ENCODE measurements around the gene NFASC. TPM values are rescaled to one million over a fixed set of nuclear protein-coding genes. Genes with fewer than 3 reads are reported as not detected.

The NFASC gene
- total RNA-seq, 1 experiment from 2014 or later = 3.1 TPM

DNA sequence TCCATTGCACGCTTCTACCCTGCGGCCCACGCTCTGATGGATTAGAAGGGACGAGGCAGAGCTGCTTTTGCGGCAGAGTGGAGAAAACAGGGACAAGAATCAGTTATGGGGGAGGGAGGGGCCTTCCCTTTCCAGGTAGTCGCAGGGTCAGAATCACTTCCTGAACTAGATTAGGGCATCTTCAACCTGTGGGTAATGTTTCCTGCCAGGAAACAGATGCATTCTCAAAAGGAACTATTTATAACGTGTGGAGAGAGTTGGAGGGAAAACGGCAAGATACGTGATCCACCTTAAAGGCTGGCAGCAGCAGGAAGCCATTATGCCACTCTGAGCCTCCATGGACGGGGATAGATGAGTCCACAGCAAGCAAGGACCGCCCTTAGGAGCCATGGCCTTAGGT lies 112.5 kb downstream of the NFASC start:
- DNase-seq (ENCODE audit: low spot score) = no peak

DNA sequence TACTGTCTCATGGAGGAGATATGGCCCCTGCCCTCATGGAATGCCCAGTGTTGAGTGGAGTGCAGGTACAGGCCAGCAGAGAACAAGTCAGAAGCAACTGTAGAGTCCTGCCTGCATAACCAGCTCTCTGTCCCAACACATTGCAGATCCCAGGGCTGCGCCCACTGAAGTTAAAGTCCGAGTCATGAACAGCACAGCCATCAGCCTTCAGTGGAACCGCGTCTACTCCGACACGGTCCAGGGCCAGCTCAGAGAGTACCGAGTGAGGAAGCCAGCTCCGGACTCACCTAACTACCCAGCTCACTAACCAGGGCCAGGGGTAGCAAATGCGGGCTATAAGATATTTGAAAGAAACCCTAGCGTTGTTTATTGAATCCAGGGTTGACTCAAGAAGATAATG lies 113.2 kb downstream of the NFASC start:
- DNase-seq (ENCODE audit: low spot score) = no peak

DNA sequence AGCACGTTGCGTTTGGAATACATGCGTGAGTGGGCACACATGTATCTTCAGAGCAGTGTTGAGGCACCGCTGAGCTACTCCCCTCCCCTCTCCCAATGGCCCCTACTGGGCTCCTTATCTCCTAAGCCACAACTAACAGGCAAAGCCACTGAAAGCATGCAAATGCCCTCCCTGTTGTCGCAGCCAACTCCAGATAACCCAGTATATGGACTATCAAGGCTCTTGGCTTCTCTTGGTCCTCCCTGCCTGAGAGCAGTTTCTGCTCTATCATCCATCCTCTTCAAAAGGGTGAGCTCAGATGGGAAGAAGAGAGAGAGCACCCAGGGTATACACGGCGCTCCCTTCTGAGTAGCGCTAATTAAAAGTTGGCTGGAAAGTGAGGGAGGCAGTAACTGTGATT lies 113.8 kb downstream of the NFASC start:
- no peak for DNase-seq (ENCODE audit: low spot score)

DNA sequence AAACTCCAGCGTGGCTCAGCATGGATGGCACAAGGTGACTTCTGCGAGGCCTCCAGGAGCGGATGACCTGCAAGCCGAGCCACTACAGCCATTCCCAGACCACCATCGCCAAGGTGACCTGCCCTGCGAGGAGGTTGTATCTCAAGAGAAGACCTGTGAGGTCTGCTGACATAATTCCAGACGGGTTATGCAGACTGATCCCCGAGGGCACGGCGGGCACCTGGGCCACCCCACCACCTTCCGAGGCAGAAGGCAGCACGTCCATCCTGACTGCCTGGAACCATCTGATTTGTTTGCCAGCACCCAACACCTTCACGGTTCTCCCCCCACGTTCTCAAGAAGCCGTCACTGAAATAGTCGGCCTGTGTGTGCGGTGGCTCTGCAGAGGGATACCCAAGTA lies 115.5 kb downstream of the NFASC start:
- no peak for DNase-seq (ENCODE audit: low spot score)

DNA sequence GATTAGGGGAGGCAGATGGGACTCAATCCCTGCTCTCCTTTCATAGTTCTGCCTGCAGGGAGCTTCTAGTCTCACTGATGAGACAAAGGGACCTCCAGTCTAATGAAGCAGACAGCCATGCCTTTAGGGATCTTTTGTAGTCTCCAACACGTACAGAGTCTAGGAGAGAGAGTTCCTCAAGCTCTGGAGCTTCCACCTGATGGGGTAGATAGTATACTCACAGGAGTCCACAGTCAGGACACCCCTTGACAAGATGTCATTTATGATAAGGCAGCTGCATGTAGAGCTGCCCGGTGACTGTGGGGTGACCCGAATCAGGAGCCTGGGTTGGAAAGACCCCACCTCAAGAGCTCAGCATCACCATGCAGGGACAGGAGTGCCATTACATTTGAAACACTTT lies 117.0 kb downstream of the NFASC start:
- no peak for DNase-seq (ENCODE audit: low spot score)

DNA sequence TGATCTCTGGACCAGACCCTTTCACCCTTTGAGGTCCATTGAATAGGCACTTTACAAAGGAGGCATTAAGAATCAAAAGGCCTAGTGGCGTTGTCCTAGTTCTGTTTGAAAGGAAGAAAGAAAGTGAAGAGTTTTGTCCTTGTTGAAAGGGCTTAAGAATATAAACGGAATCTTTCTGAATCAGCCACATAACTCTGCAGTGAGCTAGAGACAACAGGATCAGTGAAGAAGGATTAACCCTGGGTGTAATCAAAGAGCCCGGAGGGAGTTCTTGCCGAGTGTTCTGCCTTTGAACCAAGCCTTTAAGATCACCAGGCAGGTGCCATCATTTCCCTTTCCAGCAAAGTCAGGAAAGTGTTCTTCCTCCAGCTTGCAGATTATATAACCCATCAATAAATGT lies 117.5 kb downstream of the NFASC start:
- no peak for DNase-seq (ENCODE audit: low spot score)

DNA sequence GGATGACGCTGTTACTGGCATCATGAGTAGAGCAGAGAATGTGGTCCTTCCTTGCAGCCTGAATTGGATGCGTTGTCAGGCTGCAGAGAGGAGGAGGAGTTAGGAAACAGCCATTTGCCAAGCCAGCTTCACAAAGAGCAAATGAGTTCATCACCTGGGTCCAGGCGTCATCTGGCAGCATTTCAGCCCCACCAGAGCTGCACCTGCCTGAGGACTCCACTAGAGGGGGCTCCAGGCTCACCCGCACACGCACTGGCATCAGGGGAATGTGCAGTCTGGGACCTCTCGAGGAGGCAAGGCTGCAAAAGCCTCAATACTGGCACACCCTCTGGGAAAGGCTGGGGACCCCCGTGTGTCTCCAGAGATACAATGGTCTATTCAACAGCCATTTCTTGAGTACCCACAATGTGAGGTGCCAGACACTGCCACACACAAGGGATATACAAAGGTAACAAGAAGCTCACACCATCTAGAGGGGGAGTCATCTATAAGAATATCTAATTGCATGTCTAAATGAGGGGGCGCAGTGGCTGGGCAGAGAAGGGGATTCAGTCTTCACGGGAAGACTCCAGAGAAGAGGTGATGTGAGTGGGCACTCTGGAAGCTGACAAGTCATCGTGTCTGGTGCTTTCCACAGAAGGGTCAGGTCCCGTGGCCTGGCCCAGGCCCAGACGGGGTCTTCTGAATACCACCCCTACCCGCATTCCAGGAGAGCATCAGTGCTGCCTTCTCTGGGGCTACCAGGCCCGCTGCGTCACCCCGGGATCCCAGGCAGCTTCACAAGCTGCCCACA lies 118.8 kb downstream of the NFASC start:
- peak; percentile 68 for DNase-seq (ENCODE audit: low spot score)

DNA sequence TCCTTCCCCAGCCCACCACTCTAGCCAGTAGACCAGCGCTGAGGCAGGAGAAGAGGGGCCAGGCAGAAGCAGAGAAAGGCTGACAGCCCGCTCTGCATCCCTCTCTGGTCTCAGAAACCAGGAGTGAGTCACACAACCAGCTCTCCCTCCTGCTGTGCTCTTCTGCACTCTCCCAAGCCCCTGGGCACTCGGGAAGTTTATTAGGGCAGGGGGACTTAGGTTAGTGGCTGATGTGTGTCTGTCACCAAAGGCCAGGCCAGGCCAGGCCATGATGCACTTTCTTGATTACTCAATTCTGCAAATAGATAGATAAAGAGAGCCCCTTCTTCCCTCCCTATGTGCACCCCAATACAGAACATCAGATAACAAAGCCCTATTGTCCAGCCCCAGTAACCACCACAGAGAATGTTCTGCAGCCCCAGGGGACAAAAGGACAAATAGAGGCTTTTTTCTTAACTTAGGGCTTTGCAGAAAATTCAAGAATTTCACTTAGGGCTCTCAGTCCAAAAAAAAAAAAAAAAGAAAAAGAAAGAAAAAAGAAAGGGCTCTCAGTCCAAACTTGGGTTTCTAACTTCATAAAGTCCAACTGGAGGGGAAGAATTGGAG lies 119.5 kb downstream of the NFASC start:
- no peak for DNase-seq (ENCODE audit: low spot score)

DNA sequence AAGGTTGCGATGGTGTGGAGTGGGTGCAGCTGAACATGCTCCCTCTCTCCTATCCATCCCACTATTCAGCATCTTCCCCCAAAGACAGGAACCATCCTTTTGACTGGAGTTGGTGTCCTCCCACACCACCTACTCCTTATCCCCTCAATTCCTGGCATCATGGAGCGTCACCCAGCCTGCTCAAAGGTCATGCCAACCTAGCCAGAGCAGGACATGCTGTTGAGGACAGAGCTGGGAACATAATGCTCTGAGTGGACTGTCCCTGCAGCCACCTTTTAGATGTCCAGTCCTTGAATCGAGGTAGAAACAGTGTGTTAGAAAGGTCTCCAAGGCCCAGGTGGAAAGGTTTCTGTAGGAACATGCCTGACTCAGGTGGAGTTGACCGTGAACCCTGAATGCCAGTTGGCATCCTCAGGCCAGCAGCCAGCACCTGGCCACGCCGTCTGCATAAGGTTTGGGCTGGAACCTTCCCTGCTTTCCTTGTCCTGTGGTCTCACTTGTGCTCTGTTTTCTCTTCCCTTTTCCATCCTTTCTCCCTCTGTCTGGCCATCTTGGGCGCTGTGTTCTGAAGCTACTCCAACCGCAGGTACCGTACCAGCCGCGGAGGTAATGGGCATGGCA lies 120.2 kb downstream of the NFASC start:
- DNase-seq (ENCODE audit: low spot score) = no peak

DNA sequence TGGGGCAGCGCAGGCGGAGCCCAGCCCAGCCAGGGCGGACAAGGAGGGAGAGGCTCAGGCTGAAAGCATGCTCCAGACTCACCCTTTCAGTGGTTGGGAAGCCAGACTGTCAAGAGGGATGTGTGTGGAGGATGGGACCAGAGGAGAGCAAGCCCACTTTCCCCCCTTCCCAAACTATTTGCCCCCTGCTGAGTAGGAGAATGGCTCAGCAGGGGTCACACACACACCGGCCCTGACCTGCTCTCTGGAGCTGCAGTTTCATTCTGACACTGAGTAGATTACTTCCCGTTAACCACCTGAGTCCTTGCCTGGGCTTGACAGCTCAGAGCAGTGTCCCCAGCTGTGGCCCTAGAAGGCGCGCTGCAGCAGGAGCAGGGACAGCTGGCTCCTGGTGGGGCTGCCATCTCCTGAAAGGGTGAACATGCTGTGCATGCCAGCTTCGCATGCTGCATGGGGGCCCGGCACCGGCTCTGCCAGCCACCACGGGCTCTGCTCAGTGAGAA lies 120.7 kb downstream of the NFASC start:
- no peak for DNase-seq (ENCODE audit: low spot score)

DNA sequence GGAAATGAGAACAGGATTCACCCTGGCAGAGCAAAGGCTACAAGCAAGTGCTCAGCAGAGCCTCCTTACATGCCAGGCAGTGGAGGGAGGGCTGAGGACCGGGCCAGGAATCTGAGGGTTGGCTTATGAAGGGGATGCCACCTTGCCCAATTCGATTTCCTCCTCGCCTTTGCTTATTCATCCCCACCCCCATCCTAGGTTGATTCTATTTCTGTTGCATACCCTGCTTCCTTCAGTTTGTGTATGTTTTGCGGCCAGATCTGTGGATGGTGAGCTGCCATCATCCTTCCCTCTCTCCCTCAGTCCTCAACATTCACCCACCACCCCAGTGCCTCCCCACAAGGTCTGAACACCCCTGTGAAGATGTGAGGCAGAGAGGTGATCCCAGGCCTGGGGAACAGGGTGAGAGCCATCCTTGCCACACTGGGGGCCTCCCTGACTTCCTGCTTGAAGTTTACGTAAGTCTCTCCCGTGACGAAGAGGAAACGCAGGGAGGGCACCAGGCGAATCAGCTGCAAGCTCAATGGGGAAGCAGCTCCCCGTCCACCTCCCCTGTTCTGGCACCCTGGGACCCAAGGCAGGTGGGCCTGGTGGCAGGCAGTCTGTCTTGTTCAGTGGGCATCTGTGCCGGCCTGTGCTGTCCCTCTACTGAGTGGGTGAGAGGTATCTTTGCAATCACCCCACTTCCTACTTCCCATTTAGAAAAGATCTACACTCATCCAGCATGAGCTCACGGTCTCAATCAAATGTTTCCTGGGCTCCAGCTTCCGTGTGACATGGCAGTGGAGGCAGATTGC lies 121.7 kb downstream of the NFASC start:
- DNase-seq (ENCODE audit: low spot score) = no peak

DNA sequence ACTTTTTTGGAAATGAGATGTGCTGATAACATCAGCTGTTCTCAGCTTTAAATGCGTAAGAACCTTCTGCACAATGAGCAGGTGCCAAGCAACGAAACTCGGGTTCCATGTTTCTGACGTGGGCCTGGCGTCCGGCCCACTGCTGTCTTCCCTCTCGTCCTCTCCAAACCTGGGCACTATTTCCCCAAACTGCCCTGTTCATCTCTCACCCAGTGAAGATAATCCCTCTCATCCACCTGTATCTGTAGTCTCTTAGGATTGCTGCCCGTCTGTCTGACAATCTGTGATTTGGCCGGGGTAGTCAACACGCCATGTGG lies 122.3 kb downstream of the NFASC start:
- no peak for DNase-seq (ENCODE audit: low spot score)

DNA sequence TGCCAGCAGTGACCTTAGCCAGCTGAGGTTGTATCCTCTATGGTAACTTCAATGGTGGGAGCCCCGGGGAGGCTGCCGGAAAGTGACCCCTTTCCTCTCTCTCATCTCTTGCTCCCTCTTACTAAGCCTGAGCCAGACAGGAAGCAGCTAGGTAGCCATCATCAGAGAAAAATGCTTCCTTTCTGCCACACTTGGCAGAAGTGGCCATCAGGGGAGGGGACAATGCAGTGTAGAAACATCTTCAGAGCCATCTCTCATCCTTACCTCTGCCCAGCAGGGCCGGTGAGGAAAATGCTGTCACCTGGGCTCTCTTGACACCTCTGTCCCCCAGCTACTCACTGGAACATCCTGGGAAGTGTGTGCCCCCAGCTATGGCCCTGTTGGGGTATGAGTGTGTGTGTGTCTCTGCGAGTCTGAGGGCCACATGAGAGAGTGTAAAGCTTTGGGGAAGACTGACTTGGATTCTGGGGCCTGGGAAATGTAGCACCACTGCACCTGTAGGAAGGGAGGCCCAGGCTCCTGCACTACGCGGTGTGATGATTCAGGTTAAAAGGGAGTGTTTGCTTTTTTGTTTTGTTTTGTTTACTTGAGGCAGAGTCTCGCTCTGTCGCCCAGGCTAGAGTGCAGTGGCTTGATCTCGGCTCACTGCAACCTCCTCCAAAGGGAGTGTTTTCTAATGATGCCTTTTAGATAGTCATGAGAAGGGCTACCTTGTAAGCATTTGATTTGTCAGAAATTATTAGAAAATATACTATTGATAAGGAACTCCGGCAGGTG lies 123.6 kb downstream of the NFASC start:
- no peak for DNase-seq (ENCODE audit: low spot score)

DNA sequence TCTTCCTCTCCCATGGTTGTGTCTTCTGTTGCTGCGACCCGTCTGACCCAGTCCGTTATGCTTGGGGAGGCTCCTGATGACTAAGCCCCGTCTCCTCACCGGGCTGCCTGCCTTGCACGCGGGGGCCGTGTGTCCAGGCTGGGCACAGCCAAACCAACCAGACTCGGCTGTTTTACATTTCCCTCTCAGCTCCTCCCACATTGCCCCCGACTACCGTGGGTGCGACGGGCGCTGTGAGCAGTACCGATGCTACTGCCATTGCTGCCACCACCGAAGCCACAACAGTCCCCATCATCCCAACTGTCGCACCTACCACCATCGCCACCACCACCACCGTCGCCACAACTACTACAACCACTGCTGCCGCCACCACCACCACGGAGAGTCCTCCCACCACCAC lies 126.3 kb downstream of the NFASC start:
- DNase-seq (ENCODE audit: low spot score) = no peak

DNA sequence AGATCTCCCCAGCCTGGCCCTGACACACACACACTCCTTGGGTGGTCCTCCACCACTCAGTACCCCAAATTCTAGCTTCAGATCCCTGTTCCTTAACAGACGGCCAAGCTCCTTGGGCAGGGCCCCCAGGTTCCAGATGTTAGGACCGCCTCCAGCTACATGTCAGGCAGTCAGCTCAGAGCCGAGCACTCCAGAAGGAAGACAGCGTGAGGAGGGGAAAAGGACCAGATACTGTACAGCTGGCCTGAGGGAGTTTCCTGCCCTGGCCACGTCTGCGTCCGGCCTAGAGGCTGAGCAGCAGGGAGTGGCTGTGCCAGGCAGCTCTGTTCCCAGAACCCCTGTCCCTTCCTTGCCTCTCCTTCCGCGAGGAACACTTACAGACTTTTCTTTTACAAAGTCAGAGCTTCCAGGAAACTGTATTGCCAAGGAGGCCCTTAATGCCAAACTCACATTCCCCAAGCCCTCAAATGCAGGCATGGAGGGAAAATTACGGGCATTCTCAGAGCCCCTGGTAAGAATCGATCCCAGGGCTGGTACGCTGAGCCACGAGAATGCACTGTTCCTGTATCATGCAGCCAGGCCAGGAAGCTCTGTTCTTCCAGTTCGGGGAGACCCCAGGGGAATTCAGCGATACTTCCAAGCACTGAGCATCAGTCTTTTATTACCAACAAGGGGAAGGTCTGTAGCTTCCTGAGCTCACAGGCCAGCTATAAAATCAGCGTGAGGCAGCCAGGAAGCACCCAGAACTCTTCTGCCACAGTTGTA lies 127.1 kb downstream of the NFASC start:
- DNase-seq (ENCODE audit: low spot score) = no peak

DNA sequence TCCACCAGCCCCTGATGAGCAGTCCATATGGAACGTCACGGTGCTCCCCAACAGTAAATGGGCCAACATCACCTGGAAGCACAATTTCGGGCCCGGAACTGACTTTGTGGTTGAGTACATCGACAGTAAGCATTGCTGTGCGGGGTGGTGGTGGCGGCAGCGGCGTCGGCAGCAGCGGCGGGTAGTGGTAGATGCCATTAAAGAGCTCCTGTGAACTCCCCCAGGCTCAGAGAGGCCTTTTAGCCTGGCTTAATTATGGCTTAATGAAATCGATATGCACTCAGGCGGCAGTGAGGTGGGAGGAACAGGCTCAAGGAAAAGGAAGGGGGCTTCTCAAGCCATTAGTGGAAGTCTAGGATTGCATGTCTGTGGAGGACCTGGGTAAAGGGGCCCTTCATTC lies 130.5 kb downstream of the NFASC start:
- no peak for DNase-seq (ENCODE audit: low spot score)

DNA sequence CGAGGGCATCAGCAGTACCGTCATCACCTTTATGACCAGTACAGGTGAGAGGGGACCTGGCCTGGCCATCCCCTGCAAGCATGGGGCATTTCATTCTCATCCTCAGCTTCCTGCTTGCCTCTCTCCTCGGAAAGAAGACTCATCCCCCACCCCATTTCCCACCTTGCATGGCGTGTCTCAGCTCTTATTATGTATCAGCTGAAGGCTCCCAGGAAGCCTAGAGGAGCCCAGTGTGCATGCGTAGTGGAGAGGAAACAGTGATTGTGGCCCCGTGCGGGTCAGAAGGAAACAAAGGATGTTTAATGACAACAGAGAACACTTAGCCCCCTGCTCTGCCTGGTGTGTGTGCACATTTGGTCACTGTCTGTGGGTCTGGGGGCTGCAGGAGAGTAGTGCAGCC lies 132.0 kb downstream of the NFASC start:
- DNase-seq (ENCODE audit: low spot score) = no peak

DNA sequence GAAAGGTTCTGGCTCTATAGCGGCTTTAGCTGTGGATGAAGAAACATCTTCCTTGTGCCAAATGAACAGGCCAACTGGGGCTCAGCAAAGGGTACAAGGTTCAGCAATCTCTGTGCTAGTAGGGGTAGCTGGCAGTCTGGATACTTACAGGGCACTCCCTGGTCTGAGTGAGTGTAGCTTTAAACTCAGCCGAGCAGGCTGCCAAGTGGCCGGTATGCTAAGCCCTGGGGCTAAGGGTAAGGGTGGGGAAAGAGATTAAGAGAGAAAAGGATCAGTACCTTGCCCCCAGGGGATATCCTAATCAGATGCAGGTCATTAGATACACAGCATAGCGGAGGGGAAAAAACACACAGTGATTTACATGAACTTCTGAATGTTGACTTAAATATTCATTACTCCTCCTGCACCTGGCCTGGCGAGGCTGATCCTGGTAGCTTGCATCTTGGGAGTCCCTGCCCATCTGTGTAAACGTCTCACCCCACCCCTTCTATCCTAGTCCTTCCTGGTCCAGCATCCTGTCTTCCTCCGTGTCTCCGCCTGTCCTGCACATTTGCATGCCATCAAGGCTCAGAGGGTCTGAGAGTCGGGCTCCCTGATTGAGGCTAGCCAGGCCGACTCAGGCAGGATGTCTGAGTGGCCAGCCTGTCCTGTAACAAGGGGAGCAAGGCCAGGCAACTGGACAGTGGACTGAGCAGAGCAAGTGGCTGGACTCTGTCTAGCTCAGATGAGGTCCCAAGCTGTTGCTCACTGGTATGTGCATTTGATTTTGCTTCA lies 132.9 kb downstream of the NFASC start:
- no peak for DNase-seq (ENCODE audit: low spot score)

DNA sequence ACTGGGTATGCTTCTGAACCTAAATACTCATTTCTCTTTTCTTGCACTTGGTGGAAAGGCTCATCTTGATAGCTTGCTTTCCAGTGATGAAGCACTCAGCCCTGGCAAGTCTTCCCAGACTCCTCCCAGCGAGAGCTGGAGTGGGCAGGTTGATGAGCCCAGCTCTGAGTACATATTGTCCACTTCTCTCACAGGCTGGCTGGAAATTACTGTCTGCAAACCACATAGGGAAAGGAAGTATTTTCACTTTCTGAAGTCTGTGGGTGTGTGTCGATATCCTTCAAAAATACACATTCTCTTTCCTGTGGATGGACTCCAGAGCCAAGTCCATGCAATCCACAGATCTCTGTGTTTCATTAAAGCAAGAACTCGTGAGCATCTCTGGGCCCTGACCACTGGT lies 133.7 kb downstream of the NFASC start:
- DNase-seq (ENCODE audit: low spot score) = no peak

DNA sequence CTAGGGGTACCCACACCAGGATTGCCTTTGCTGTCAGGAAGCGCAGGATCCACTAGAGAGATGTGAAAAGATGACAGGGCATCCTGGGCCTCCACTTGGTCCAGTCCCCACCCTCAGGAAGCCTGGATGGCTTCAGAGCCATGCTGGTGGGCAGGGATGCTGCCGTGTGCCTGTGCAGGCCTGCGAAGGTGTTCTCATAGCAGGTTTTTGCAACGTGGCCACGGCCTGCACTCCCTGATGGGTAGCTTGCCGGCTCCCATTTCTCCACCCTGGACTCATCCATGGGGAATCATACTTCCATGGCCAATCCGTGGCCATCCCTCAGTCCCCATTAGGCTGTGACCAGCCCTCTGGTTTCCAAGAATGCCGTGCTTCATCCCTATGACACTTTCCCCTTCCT lies 138.2 kb downstream of the NFASC start:
- no peak for DNase-seq (ENCODE audit: low spot score)

Measured in H4 (cell line).